ENCODE measurements around the gene SHTN1.

DNA sequence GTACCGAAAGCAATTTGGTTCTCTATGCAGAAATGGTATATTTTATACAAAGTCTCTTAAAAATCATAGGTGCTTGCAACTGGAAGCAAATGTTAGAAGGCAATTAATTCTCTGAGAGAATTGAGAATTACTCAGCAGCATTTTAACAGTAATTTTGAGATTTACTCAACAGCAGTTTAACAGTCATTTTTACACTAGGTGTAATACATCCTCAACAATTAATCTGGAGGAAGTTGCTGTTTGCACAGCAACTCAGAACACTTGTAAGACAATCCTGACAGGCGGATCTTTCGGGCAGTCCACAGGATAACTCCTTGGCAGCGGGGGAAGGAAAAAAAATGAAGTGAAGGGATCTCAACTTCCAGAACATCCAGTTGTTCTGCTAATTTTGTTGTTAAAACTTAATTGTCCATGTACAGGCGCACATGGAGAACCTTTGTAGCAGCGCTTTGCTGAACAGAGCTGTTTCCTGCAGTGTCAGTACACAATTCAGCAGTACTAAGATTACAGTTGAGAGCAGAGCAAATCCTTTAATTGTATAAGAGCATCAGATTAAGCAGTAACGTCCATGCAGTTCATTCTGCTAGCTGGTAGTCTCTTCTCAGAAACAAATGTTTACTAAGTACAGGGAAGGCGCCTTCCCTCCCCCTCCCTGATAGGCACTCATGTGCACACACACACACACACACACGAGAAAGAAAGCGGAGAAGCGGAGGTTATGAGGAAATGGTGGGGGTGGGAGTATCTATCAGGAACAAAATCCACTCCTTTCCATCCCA is 111.9 kb downstream of the SHTN1 start:
- TF ChIP-seq, protein P1, sequence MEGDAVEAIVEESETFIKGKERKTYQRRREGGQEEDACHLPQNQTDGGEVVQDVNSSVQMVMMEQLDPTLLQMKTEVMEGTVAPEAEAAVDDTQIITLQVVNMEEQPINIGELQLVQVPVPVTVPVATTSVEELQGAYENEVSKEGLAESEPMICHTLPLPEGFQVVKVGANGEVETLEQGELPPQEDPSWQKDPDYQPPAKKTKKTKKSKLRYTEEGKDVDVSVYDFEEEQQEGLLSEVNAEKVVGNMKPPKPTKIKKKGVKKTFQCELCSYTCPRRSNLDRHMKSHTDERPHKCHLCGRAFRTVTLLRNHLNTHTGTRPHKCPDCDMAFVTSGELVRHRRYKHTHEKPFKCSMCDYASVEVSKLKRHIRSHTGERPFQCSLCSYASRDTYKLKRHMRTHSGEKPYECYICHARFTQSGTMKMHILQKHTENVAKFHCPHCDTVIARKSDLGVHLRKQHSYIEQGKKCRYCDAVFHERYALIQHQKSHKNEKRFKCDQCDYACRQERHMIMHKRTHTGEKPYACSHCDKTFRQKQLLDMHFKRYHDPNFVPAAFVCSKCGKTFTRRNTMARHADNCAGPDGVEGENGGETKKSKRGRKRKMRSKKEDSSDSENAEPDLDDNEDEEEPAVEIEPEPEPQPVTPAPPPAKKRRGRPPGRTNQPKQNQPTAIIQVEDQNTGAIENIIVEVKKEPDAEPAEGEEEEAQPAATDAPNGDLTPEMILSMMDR (conservative IDR thresholded peaks at IDR 0.05; ENCODE audit: low read depth, low read length) = no peak
- no peak for TF ChIP-seq EZH2 (IDR thresholded peaks at IDR 0.05; ENCODE audit: borderline replicate concordance, low read depth, low read length, poor library complexity, severe bottlenecking)
